Measurements from ENCODE around the gene KIAA1958. TPM values are rescaled to one million over a fixed set of nuclear protein-coding genes. Genes with fewer than 3 reads are reported as not detected.
A peak's percentile ranks its signal among the peaks of the same experiment; 100 is the strongest.

Gene KIAA1958
- total RNA-seq, 2 experiments from 2014 or later, result 9.7 to 13.0 TPM

DNA sequence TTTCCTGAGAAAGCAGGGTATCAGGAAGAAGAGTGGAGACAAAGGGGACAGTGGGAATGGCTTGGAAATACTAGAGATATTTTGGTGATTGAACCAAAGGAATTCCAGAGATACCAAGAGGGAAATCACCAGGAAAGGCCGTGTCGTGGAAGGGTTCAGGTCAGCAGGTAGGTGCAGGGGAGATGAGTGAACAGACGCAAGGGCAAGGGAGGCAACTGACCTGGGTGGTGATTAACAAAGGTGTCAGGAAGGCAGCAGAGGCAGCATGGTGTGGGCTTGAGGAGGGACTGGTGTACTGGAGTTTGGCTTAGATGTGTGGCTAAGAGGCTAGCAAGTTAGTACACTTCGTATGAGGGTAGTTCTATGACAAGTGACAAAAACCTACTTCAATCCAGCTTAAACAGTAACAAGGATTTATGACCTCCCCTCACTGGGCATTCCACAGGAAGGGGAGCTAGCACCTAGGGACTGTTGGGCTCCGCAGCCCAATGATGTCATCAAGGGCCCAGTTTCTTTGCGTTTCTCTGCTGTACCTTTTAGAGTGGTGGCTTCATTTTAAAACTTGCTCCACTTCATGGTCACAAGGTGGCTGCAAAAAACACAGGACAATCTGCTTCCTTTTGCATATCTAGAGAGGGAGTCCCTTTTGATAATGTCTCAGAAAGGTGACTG lies 194.2 kb downstream of the KIAA1958 start:
- Mint-ChIP-seq H3K4me3 (no peak overlapping the region), H3K4me1 (peaks cover 9% of the 10 kb centered on the region), H3K27ac (no peak overlapping the region), H3K9me3 (ENCODE audit: low read depth) (peaks cover 14% of the 10 kb centered on the region), H3K27me3 (peaks cover 2% of the 10 kb centered on the region), H3K36me3 (ENCODE audit: low read depth) (peaks cover 17% of the 10 kb centered on the region)
- ATAC-seq, result no peak
- POLR2A ChIA-PET, result no interaction called here
- CTCF ChIA-PET, result interaction anchor here (0.6 kb wide), 1 partner anchor 29 kb away, joined by 3 read pairs; no protein-coding TSS in a partner anchor
- intact Hi-C loops (cut with DNase I, micrococcal nuclease), result loop anchor here in 1 of 2 experiments (10.0 kb wide), 1 partner anchor 216 kb away; no protein-coding TSS in a partner anchor
- DNase-seq, result no peak

DNA sequence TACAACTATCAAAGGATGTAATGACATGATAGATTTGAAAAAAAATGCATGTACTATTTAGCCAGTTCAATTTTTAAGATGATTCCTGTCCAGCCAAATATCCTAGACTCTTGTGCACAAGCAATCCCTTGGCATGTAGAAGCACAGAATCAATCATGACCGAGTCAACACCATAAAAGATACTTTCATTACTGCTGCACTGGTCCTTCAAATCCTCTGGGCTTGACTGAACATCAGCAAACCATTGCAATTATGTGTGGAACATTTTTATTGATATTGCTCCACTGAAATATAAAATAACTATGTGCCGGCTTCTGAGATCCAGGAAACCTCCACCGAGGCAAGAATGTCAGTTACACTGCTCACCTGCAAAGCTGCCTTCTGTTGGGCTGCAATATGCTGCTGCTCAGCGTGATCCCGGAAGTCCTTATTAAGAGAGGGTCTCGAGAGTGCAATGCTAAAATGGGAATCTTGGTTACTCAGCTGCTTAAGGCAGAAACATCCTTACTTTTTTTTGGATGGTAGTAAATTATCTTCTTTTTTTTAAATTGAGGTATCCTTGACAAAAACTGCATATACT lies 202.6 kb downstream of the KIAA1958 start:
- H3K9me3 Mint-ChIP-seq (ENCODE audit: low read depth), result no peaks in the 10 kb centered on the region
- H3K4me3 Mint-ChIP-seq, result no peak overlapping the region
- DNase-seq (no peak), ATAC-seq (no peak)
- H3K4me1 Mint-ChIP-seq, result no peaks in the 10 kb centered on the region
- ChIA-PET CTCF (no interaction called here), POLR2A (interaction anchor here (0.6 kb wide), 1 partner anchor 579 kb away, joined by 3 read pairs; no protein-coding TSS in a partner anchor)
- H3K36me3 Mint-ChIP-seq (ENCODE audit: low read depth), result peaks cover 47% of the 10 kb centered on the region
- intact Hi-C loops (cut with DNase I, micrococcal nuclease), result loop anchor here in 1 of 2 experiments (10.0 kb wide), 1 partner anchor 224 kb away; no protein-coding TSS in a partner anchor
- no peak overlapping the region for H3K27ac Mint-ChIP-seq
- no peaks in the 10 kb centered on the region for H3K27me3 Mint-ChIP-seq

DNA sequence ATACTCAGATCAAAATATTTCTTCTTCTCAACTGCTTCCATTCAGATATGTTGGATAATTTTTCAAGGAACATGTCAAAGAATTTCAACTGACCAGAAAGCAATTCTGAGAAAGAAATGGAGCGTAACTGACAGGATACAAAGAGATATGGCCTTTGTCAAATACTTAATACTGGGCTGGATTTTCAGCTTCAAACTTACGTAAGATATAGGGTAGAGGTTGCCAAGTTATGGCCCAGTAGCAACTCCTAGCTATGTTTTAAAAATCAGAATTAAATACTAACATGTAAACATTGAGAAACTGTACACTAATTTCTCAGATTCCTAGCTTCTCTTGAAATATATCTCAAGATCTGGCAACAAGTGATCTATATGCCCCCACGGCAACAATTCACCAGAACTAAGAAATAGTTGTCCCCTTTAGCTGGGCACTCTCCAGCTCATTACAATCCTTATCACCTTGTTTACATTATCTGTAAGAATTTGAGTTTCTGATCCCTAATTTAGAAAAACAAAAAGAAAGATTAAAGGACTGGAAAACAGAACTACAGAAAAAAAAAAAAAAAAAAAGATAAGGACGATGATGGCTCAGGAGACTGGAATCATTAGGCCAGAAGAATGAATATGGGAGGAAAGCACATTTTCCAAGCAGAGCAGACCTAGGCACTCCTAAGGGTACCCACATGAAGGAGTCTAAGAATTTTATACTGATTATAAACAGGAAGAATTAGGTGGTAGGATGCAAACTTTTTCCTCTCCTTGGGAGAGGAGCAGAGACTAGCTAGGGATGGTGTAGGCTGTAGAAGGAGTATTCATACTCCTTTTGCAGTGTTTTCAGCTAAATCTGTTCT lies 208.3 kb downstream of the KIAA1958 start:
- peaks cover 28% of the 10 kb centered on the region for H3K36me3 Mint-ChIP-seq (ENCODE audit: low read depth)
- peaks cover 16% of the 10 kb centered on the region for H3K4me1 Mint-ChIP-seq
- ATAC-seq (no peak), DNase-seq (no peak)
- H3K4me3 Mint-ChIP-seq, result no peak overlapping the region
- POLR2A ChIA-PET, result no interaction called here
- intact Hi-C loops (cut with DNase I, micrococcal nuclease), result no loop called here
- no peaks in the 10 kb centered on the region for H3K9me3 Mint-ChIP-seq (ENCODE audit: low read depth)
- H3K27me3 Mint-ChIP-seq, result no peaks in the 10 kb centered on the region
- CTCF ChIA-PET, result interaction anchor here (0.5 to 1.7 kb wide), 2 partner anchors 98 to 251 kb away, joined by 4 to 11 read pairs; no protein-coding TSS in a partner anchor
- no peak overlapping the region for H3K27ac Mint-ChIP-seq

DNA sequence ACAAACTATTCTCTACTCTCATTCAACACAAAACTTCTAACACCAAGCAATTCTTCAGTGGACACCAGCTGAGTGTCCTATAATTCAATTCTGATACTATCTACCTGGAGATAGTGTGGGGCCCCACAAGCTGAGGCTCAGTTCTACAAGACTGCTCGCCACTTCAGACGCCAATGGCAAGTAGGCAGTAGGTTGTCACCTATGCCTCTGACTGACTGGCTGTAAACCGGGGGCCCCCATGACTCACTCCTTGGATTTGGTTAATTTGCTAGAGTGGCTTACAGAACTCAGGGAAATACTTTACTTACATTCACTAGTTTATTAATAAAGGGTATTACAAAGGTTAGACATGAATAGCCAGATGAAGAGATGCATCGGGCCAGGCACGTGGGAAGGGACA lies 209.8 kb downstream of the KIAA1958 start:
- ATAC-seq, result peak; percentile 70

DNA sequence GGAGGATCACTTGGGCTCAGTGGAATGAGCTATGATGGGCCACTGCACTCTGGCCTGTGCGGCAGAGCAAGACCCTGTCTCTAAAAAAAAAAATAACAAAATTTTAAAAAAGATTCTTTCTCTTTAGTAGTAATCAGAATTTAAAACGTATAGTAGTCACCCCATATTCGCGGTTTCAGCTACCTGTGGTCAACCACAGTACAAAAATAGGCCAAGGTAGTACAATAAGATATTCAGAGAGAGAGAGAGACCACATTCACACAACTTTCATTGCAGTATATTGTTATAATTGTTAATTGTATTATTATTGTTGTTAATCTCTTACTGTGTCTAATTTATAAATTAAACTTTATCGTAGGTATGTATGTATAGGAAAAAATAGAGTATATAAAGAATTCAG lies 212.6 kb downstream of the KIAA1958 start:
- H3K27me3 Mint-ChIP-seq, result no peaks in the 10 kb centered on the region
- intact Hi-C loops (cut with DNase I, micrococcal nuclease), result no loop called here
- no peak overlapping the region for H3K4me3 Mint-ChIP-seq
- no peak overlapping the region for H3K27ac Mint-ChIP-seq
- peaks cover 16% of the 10 kb centered on the region for H3K36me3 Mint-ChIP-seq (ENCODE audit: low read depth)
- ChIA-PET POLR2A (no interaction called here), CTCF (no interaction called here)
- H3K4me1 Mint-ChIP-seq, result peaks cover 23% of the 10 kb centered on the region
- no peaks in the 10 kb centered on the region for H3K9me3 Mint-ChIP-seq (ENCODE audit: low read depth)
- ATAC-seq (peak; percentile 23), DNase-seq (peak; percentile 23)

More for the DNA sequence above, 209.8 kb downstream of the KIAA1958 start:
- Mint-ChIP-seq H3K9me3 (ENCODE audit: low read depth) (no peaks in the 10 kb centered on the region), H3K4me1 (peaks cover 23% of the 10 kb centered on the region), H3K4me3 (no peak overlapping the region), H3K36me3 (ENCODE audit: low read depth) (peaks cover 29% of the 10 kb centered on the region), H3K27me3 (no peaks in the 10 kb centered on the region), H3K27ac (no peak overlapping the region)
- POLR2A ChIA-PET, result no interaction called here
- CTCF ChIA-PET, result interaction anchor here (0.5 to 1.7 kb wide), 6 partner anchors 9 to 599 kb away, joined by 3 to 11 read pairs (median 4); partner anchors contain the start of gene KIAA1958
- DNase-seq, result peak; percentile 28
- intact Hi-C loops (cut with DNase I, micrococcal nuclease), result no loop called here

DNA sequence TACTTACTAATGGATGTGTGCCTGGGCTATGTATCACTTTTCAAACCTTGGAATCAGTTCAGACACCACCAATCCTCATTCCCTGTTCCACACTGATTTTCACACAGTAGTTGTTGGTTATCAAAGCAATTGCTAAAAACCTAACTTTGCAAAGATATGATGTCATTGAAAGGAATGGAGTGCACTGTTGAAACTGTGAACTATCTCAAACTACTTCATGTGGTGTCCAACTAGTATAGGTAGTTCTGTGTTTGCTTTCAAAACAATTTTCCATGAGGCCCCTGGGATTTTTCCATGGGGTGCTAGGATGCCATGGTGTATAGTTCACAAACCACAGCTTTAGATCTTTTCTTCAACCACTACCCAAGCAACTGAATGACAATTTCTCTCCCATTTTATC lies 213.5 kb downstream of the KIAA1958 start:
- Mint-ChIP-seq H3K36me3 (ENCODE audit: low read depth) (peaks cover 19% of the 10 kb centered on the region), H3K27ac (no peak overlapping the region), H3K9me3 (ENCODE audit: low read depth) (no peaks in the 10 kb centered on the region), H3K27me3 (no peaks in the 10 kb centered on the region), H3K4me1 (peaks cover 23% of the 10 kb centered on the region), H3K4me3 (no peak overlapping the region)
- ChIA-PET POLR2A (no interaction called here), CTCF (interaction anchor here (0.6 kb wide), 1 partner anchor 12 kb away, joined by 3 read pairs; no protein-coding TSS in a partner anchor)
- intact Hi-C loops (cut with DNase I, micrococcal nuclease), result no loop called here
- ATAC-seq (peak; percentile 39), DNase-seq (no peak)

DNA sequence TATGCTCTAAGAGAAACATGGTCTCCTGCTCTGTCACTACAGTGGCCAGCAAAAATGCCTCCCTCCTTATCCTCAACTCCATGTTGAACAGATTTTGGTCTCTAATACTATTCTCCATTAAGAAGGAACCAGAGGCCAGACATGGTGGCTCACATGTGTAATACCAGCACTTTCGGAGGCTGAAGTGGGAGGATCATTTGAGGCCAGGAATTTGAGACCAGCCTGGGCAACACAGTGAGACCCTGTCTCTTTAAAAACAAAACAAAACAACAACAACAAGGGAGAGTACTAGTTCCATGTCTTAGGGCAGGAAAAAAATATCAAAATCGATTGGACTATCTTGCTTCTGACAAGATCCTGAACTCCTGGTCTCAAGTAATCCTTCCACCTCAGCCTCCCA lies 216.7 kb downstream of the KIAA1958 start:
- no peaks in the 10 kb centered on the region for H3K9me3 Mint-ChIP-seq (ENCODE audit: low read depth)
- peaks cover 26% of the 10 kb centered on the region for H3K36me3 Mint-ChIP-seq (ENCODE audit: low read depth)

DNA sequence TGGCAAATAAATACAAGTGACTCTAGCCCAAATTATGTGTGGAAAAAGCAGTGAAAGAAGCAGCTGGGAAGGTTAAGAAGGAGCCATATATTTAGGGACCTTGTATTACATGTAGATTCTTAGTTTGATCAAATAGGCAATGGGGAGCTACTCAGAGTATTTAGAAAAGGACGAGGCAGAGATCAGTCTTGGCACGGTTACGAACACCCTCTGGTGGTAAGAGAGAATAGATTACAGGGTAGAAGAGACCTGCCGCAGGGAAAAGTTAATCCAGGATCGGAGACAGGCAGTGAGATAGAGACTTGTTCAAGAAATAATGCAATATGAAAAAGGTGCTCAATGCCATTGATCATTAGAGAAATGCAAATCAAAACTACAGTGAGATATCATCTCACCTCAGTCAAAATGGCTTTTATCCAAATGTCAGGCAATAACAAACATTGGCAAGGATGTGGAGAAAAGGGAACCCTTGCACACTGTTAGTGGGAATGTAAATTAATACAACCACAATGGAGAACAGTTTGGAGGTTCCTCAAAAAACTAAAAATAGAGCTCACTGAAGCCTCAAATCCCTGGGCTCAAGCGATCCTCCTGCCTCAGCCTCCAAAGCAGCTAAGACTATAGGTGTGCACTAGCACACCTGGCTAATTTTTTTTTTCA lies 219.3 kb downstream of the KIAA1958 start:
- DNase-seq, result no peak
- H3K27ac Mint-ChIP-seq, result no peak overlapping the region
- H3K4me1 Mint-ChIP-seq, result peaks cover 28% of the 10 kb centered on the region
- no peaks in the 10 kb centered on the region for H3K9me3 Mint-ChIP-seq (ENCODE audit: low read depth)
- intact Hi-C loops (cut with DNase I, micrococcal nuclease), result no loop called here
- ChIA-PET POLR2A (no interaction called here), CTCF (interaction anchor here (0.6 to 1.1 kb wide), 2 partner anchors 9 to 32 kb away, joined by 3 to 6 read pairs; no protein-coding TSS in a partner anchor)
- H3K4me3 Mint-ChIP-seq, result no peak overlapping the region
- ATAC-seq, result no peak
- H3K36me3 Mint-ChIP-seq (ENCODE audit: low read depth), result peaks cover 23% of the 10 kb centered on the region
- H3K27me3 Mint-ChIP-seq, result no peaks in the 10 kb centered on the region

More for the DNA sequence above, 216.7 kb downstream of the KIAA1958 start:
- H3K4me1 Mint-ChIP-seq, result peaks cover 27% of the 10 kb centered on the region
- DNase-seq (no peak), ATAC-seq (no peak)
- no peaks in the 10 kb centered on the region for H3K27me3 Mint-ChIP-seq
- H3K4me3 Mint-ChIP-seq, result no peak overlapping the region
- ChIA-PET POLR2A (no interaction called here), CTCF (interaction anchor here (0.6 kb wide), 1 partner anchor 90 kb away, joined by 5 read pairs; no protein-coding TSS in a partner anchor)
- no peak overlapping the region for H3K27ac Mint-ChIP-seq
- intact Hi-C loops (cut with DNase I, micrococcal nuclease), result no loop called here

DNA sequence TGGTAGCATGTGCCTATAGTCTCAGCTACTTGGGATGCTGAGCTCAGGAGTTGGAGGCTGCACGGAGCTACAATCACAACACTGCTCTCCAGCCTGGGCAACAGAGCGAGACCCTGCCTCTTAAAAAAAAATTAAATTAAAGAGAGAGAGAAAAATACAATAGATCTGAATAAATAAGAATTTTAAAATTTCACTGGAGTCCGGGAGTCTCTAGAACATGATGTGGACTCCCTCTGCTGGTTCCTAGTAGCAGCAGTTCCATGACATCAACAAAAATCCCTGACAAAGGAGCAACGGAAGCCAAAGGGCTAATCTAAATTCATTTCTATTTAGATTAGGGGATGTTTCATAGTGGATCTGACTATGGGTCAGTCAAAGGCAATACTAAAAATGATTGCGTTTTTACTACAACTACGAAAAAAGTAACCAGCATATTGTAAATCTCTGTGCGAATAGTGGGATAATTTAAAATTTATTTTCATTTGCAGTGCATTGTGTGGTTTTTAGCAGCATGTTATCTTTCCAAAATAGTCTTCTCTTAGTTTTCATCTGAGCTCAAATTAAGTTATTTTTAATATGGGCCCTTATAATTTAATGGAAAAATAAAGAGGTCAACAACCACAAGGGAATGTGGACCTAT lies 224.5 kb downstream of the KIAA1958 start:
- ChIA-PET CTCF (interaction anchor here (0.7 to 1.2 kb wide), 3 partner anchors 11 to 82 kb away, joined by 3 to 5 read pairs (median 3); no protein-coding TSS in a partner anchor), POLR2A (no interaction called here)
- no peak overlapping the region for H3K27ac Mint-ChIP-seq
- peaks cover 46% of the 10 kb centered on the region for H3K4me1 Mint-ChIP-seq
- H3K9me3 Mint-ChIP-seq (ENCODE audit: low read depth), result no peaks in the 10 kb centered on the region
- intact Hi-C loops (cut with DNase I, micrococcal nuclease), result loop anchor here (10.0 kb wide), 4 partner anchors 336 to 1226 kb away; partner anchors contain the start of genes ECPAS (in 1 of the 2) and UGCG (in 1 of the 2)
- no peak overlapping the region for H3K4me3 Mint-ChIP-seq
- no peak for DNase-seq
- H3K27me3 Mint-ChIP-seq, result no peaks in the 10 kb centered on the region
- H3K36me3 Mint-ChIP-seq (ENCODE audit: low read depth), result peaks cover 31% of the 10 kb centered on the region
- no peak for ATAC-seq

DNA sequence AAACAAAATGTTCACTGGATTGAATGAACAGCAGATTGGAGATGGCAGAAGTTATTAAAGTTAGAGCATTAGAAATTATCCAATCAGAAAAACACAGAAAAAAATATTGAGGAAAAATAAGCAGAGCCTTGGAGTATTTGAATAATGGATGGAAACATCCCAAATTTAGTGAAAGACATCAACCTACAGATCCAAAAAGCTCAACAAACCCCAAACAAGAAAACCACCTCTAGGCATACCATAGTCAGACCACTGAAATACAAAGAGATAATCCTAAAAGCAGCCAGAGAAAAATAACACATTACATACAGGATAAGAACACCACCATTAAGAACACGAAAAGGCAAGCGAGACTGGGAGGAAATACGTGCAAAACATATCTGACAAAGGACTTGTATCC lies 226.1 kb downstream of the KIAA1958 start:
- ChIA-PET CTCF (interaction anchor here (0.9 to 1.2 kb wide), 2 partner anchors 18 to 79 kb away, joined by 3 read pairs; no protein-coding TSS in a partner anchor), POLR2A (no interaction called here)
- Mint-ChIP-seq H3K27me3 (no peaks in the 10 kb centered on the region), H3K36me3 (ENCODE audit: low read depth) (peaks cover 30% of the 10 kb centered on the region), H3K4me1 (peaks cover 53% of the 10 kb centered on the region), H3K4me3 (no peak overlapping the region), H3K9me3 (ENCODE audit: low read depth) (no peaks in the 10 kb centered on the region), H3K27ac (no peak overlapping the region)
- ATAC-seq (no peak), DNase-seq (no peak)
- intact Hi-C loops (cut with DNase I, micrococcal nuclease), result loop anchor here (10.0 kb wide), 4 partner anchors 338 to 1228 kb away; partner anchors contain the start of genes ECPAS (in 1 of the 2) and UGCG (in 1 of the 2)

Data from activated CD4-positive, alpha-beta T cell treated with anti-CD3 and anti-CD28 coated beads for 36 hours (primary cell).